Fibroblast of lung (primary cell): ENCODE measurements around the gene CST4.

Experiments
- CTCF ChIP-seq, 2 donors: IDR thresholded peaks in 1 of 2; conservative IDR thresholded peaks in 1 of 2; 1 replicate in 1 of 2; 2 replicates in 1 of 2; pipeline ENCODE4 v1.5.1; 2011 to 2012; ENCODE audit warnings: low read length in 2 of 2, control low read depth in 1 of 2, inconsistent platforms in 1 of 2, low read depth in 1 of 2, mild to moderate bottlenecking in 1 of 2
- EZH2 ChIP-seq: IDR thresholded peaks from 2 replicates; pipeline ENCODE4 v1.5.1; 2012; ENCODE audit warnings: low read length, control low read depth, mild to moderate bottlenecking; ENCODE audit errors: missing control alignments

DNA sequence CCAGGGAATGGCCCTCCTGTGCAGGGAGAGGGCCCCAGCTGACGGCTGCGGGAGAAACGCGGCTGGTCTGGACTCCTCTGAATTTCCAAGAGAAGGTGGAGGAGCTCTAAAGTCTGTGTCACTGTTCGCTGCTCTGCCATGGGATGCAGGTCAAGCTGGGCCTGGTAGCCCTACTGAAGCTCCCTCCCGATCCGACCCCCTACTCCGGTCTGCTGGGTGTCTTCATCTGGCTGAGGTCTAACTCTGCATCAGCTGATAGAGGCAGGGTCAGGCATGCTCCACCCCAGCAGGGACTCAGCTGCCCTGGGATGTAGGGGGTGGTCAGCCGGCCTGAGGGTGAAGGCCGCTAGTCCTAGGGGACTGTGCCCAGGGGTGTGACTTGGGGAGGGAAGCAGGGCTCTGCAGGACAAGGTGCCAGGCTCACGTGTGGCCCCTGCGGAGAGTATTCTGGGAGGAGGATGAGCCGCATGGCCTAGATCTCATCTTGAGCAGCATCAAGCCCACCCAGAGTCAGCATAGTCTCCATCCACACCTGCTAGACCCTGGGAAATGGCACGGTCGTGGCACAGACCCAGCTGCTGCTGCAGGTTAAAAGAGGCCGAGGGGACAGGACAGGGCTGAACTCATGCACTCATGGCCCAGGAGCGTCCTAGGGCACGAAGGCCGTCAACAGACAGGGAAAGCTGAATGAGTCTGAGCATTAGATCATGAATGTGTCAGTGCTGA is 52.5 kb downstream of the CST4 start:
- TF ChIP-seq CTCF (conservative IDR thresholded peaks at IDR 0.05 in 1 of 2, IDR thresholded peaks at IDR 0.05 in 1 of 2; ENCODE audit: low read depth in 1 of 2, low read length in 2 of 2) (no peak), EZH2 (no peak)
